Measurements from ENCODE around the gene UGCG.
"Not testable (repeated sequence)": the region's sequence is repeated elsewhere in the genome, so short reads cannot be mapped to it uniquely, and the experiment has no call there.

UGCG gene

GRCh38 chr9:111895996-111896941, at the start of gene UGCG:
UGCG (plus strand) TSS chr9:111896814; CDS start chr9:111897216, 402 bp downstream.
- DNase-seq (ENCODE audit: low spot score), result peak; percentile 97

DNA sequence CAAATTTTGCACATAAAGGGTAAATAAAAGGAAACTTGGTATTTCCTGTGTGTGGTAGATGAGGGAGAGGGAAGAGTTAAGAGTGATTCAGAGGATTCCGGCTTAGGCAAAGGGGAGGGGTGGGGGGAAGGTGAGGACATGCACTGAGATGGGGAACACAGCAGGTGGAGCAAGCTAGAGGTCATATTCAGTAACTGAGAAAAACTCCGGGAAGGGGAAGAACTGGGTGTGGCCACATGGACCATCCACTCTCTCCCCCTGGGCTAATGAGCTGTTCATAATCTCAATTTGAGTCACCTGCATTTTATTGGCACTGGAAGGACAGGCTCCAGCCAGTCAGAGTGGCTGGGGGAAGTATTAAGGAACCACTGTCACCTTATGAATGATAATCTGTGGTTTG, 45.1 kb upstream of the UGCG start:
- no peak for DNase-seq (ENCODE audit: low spot score)

- DNase-seq (ENCODE audit: low spot score), result no peak
These were observed 44.3 kb upstream of the UGCG start for GRCh38 chr9:111852291-111852690.

DNA sequence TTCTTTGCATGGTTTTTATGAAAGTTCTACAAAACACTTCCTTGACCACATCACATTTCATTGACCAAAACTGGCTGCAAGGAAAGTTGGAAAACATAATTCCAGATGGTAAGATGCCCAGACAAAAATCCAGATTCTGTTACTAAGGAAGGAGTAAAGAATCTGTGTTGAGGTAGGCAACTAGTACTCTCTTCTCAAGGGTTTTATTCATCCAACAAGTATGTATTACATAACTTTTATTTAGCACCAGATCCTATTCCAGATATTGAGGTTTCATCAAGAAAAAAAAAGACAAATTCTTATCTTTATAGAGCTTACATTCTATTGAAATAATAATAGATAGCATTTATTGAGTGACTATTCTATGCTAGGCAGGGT, 43.2 kb upstream of the UGCG start:
- no peak for DNase-seq (ENCODE audit: low spot score)

- no peak for DNase-seq (ENCODE audit: low spot score)
These were observed 41.8 kb upstream of the UGCG start for GRCh38 chr9:111854799-111855198.

DNA sequence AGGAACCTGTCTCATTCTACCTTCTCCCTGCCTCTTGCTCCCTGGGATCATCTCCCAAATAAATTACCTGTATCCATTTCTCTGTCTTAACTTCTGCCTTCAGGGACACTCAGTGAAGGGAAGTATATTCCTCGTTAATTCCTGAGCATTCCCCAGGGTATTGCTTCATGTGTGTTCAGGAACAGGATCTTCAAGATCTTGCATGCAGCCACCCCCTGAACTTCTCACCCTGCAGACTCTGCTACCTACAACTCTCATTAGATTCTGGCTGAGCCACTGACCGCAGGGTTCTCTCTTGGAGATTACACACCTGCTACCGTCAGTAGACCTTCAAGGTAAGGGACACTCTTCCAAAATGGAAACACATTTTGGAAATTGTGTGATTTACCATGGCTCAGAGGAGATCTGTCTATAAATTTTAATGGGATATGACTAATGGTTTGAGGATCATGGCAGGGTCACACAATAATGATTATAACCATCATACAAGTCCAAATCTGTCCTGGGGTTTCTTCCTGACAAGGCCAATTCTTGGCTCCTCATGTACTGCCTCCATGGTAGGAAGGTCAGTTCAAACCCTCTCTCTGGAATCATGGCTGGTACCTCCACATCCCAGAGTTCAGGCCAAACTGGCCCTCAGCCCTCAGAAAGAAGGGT, 38.9 kb upstream of the UGCG start:
- DNase-seq (ENCODE audit: low spot score), result no peak

DNA sequence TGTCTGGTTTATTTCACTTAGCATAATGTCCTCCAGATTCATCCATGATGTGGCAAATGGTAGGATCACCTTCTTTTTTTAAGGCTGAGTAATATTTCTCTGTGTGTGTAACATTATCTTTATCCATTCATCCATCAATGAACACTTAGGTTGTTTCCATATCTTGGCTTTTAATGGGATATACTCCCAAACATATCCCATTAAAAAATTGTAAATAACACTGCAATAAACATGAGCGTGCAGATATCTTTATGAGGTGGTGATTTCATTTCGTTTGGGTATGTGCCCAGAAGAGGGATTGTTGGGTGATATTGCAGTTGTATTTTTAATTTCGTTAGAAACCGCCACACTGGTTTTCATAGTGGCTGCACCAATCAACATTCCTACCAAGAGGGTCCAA, 36.2 kb upstream of the UGCG start:
- DNase-seq (ENCODE audit: low spot score), result no peak

DNA sequence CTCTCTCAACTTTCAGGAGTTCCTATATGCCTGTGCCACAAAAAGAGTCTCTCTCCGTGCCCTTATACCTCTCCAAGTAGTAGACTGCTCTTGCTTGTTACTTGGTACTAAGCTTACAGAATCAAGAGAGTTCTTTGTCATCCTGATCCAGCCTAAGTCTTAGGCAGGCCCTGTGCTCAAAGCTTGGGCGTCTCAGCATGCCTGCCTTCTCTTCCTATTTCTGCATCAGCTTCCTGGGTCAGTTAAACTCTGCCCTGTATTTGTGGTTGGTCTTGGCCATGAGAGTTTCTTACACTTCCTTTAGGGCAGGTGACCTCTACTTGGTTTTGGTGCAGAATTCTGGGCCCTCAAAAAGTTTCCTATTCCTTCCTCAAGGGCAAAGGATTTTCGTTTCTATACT, 33.0 kb upstream of the UGCG start:
- DNase-seq (ENCODE audit: low spot score), result no peak

GRCh38 chr9:111866976-111867375, 29.6 kb upstream of the UGCG start:
- no peak for DNase-seq (ENCODE audit: low spot score)

DNA sequence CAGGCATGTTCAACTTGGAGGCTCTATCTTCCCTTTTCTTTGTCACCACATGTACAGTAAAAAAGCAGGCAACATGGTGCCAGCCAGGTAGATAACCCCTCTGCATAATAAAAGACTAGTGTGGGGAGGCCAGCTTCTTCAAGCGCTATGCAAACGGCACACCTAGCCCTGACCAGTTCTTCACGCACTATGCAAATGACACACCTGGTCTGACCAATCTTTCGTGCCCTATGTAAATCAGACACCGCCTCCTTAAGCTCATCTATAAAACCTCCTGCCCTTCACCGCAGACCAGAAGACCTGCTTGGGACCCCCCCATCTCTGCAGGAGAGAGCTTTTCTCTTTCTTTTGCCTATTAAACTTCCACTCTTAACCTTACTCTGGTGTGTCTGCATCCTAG, 28.1 kb upstream of the UGCG start:
- DNase-seq (ENCODE audit: low spot score), result no peak

DNA sequence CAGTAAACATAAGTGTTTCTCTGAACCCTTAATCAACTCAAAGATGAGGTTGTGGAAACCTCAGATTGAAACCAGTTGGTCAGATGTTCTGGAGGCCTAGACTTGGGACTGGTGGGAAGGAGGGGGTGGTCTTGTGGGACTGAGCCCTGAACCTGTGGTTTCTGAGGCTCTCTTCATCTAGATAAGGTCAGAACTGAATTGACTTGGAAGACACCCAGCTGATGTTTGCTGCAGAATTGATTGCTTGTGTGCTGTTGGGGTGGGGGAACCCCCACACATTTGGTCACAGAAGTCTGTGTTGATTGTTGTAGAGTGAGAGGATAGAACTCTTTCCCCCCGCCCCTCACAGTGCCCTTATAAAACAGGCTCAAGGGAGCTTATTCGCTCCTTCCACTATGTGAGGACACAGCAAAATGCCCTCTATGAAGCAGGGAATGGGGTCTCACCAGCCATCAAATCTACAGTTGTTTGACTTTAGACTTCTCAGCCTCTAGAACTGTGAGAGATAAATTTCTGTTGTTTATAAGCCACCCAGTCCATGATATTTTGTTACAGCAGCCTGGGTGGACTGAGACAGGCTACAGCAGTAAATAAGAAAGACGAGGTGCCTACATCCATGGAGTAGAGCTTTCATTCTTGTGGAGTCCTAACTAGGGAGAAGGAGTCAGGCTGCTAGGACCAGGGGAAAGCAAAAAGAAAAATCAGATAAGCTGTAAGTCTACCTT, 25.7 kb upstream of the UGCG start:
- no peak for DNase-seq (ENCODE audit: low spot score)

DNA sequence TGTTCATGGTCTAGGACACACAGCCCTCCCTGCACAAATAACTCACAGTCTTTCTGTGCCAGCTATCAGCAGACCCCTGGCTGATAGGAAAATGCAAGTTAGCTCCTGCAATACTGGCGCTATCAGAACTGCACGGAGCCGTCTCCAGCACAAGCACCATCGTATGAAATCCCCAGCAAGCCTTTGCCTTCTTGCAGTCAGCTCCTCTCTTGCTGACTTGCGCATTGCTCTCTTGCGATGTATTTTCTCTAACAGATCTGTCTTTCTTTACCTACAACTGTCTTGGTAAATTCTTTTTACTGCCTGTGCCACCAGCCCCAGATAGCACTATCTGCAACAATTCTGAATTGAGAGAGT, 25.1 kb upstream of the UGCG start:
- DNase-seq (ENCODE audit: low spot score), result no peak

GRCh38 chr9:111872886-111873285, 23.7 kb upstream of the UGCG start:
- no peak for DNase-seq (ENCODE audit: low spot score)

DNA sequence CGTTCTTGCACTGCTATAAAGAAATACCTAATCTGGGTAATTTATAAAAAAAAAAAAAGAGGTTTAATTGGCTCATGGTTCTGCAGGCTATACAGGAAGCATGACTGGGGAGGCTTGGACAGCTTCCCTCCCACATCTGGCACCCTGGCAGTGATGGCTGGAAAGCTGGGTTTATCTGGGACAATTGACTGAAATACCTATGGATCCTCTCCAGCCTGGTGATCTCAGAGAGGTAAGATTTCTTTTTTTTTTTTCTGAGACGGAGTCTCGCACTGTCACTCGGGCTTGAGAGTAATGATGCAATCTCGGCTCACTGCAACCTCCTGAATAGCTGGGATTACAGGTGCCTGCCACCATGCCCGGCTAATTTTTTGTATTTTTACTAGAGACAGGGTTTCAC, 22.7 kb upstream of the UGCG start:
- DNase-seq (ENCODE audit: low spot score), result no peak

- DNase-seq (ENCODE audit: low spot score), result no peak
These were observed 22.1 kb upstream of the UGCG start for GRCh38 chr9:111874500-111874899.

DNA sequence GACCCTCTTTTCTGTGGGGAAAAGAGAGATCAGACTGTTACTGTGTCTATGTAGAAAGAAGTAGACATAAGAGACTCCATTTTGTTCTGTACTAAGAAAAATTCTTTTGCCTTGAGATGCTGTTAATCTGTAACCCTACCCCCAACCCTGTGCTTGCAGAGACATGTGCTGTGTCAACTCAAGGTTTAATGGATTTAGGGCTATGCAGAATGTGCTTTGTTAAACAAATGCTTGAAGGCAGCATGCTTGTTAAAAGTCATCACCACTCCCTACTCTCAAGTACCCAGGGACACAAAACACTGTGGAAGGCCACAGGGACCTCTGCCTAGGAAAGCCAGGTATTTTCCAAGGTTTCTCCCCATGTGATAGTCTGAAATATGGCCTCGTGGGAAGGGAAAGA, 21.3 kb upstream of the UGCG start:
- DNase-seq (ENCODE audit: low spot score), result not testable (repeated sequence)

DNA sequence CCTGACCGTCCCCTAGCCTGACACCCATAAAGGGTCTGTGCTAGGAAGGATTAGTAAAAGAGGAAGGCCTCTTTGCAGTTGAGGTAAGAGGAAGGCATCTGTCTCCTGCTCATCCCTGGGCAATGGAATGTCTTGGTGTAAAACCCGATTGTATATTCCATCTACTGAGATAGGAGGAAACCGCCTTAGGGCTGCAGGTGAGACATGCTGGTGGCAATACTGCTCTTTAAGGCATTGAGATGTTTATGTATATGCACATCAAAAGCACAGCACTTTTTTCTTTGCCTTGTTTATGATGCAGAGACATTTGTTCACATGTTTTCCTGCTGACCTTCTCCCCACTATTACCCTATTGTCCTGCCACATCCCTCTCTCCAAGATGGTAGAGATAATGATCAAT, 20.9 kb upstream of the UGCG start:
- not testable (repeated sequence) for DNase-seq (ENCODE audit: low spot score)

- no peak for DNase-seq (ENCODE audit: low spot score)
These were observed 20.4 kb upstream of the UGCG start for GRCh38 chr9:111876179-111876578.

GRCh38 chr9:111877420-111877819, 19.2 kb upstream of the UGCG start:
- no peak for DNase-seq (ENCODE audit: low spot score)

GRCh38 chr9:111878946-111879345, 17.7 kb upstream of the UGCG start:
- no peak for DNase-seq (ENCODE audit: low spot score)

DNA sequence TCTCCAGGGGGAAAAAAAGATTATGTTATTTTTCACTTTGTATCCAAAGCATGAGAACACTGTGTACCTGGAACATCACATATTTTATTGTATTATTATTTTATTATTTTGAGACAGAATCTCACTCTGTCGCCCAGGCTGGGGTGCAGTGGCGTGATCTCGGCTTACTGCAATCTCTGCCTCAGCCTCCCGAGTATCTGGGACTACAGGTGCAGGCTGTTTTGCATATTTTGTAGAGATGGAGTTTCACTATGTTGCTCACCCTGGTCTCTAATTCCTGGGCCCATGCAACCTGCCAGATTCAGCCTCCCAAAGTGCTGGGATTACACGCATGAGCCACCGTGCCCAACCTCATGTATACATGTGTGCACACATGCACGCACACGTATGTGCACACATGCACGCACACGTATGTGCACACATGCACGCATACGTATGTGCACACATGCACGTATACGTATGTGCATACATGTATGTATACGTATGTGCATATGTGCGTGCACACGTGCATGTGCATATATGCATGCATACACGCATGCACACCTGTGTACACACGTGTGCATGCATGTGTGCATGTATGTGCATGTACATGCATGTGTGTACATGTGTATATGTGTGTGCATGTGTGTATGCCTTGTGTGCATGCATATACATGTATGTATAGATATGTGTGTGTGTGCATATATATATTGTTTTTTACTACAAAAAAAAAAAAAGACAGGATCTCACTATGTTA, 9.5 kb upstream of the UGCG start:
- DNase-seq (ENCODE audit: low spot score), result no peak

DNA sequence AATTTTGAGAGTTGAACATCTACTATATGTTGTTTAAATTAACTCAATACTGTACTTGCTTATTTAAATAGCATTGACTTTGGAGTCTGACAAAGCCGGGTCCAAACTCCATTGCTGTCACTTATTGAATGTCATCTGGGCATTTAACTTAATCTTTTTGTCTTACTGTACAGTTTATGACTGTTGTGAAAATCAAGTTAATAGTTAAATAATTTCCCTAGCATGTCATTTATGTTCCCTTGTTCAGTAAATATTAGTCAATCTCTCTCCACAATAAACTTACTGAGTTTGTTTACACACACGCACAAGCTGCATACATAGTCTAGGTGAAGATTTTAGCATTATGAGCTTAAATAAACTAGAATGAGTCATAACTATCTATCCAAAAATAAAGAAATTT, 6.3 kb upstream of the UGCG start:
- no peak for DNase-seq (ENCODE audit: low spot score)
